ENCODE data around the gene WWOX. TPM values are rescaled to one million over a fixed set of nuclear protein-coding genes. Genes with fewer than 3 reads are reported as not detected.

WWOX gene
- total RNA-seq, 1 donor from 2014 or later: 16.7 TPM

- H3K4me3 ChIP-seq (ENCODE audit: low read length in 3 of 3): no peak overlapping the region
- H3K27me3 ChIP-seq (ENCODE audit: control insufficient read depth in 3 of 3, insufficient read depth in 3 of 3, low read length in 3 of 3): no peaks in the 10 kb centered on the region
- no peaks in the 10 kb centered on the region for H3K36me3 ChIP-seq (ENCODE audit: control insufficient read depth in 3 of 3, insufficient read depth in 3 of 3, low read length in 3 of 3)
- no peak overlapping the region for H3K9ac ChIP-seq (ENCODE audit: low read depth in 1 of 3, low read length in 3 of 3)
- no peaks in the 10 kb centered on the region for H3K9me3 ChIP-seq (ENCODE audit: control insufficient read depth in 3 of 3, low read length in 3 of 3)
- peaks cover 0 to 2% (median 0%) of the 10 kb centered on the region in 3 donors for H3K4me1 ChIP-seq (ENCODE audit: control insufficient read depth in 3 of 3, insufficient read depth in 3 of 3, low read length in 3 of 3)
- H3K27ac ChIP-seq (ENCODE audit: low read depth, low read length): no peak overlapping the region
These were observed 151.7 kb downstream of the WWOX start for GRCh38 chr16:78251115-78251514.

- Histone ChIP-seq H3K27ac (ENCODE audit: low read depth, low read length) (no peak overlapping the region), H3K36me3 (ENCODE audit: control insufficient read depth in 3 of 3, insufficient read depth in 3 of 3, low read length in 3 of 3) (no peaks in the 10 kb centered on the region), H3K9ac (ENCODE audit: low read depth in 1 of 3, low read length in 3 of 3) (no peak overlapping the region), H3K4me3 (ENCODE audit: low read length in 3 of 3) (no peak overlapping the region), H3K4me1 (ENCODE audit: control insufficient read depth in 3 of 3, insufficient read depth in 3 of 3, low read length in 3 of 3) (peaks cover 0 to 2% (median 0%) of the 10 kb centered on the region in 3 donors), H3K9me3 (ENCODE audit: control insufficient read depth in 3 of 3, low read length in 3 of 3) (no peaks in the 10 kb centered on the region), H3K27me3 (ENCODE audit: control insufficient read depth in 3 of 3, insufficient read depth in 3 of 3, low read length in 3 of 3) (no peaks in the 10 kb centered on the region)
These were observed 153.3 kb downstream of the WWOX start for GRCh38 chr16:78252757-78253156.

GRCh38 chr16:78254841-78255240, 155.4 kb downstream of the WWOX start:
- Histone ChIP-seq H3K27me3 (ENCODE audit: control insufficient read depth in 3 of 3, insufficient read depth in 3 of 3, low read length in 3 of 3) (no peaks in the 10 kb centered on the region), H3K4me1 (ENCODE audit: control insufficient read depth in 3 of 3, insufficient read depth in 3 of 3, low read length in 3 of 3) (peaks cover 0 to 2% (median 0%) of the 10 kb centered on the region in 3 donors), H3K36me3 (ENCODE audit: control insufficient read depth in 3 of 3, insufficient read depth in 3 of 3, low read length in 3 of 3) (no peaks in the 10 kb centered on the region), H3K27ac (ENCODE audit: low read depth, low read length) (no peak overlapping the region), H3K9me3 (ENCODE audit: control insufficient read depth in 3 of 3, low read length in 3 of 3) (no peaks in the 10 kb centered on the region), H3K4me3 (ENCODE audit: low read length in 3 of 3) (no peak overlapping the region), H3K9ac (ENCODE audit: low read depth in 1 of 3, low read length in 3 of 3) (no peak overlapping the region)

GRCh38 chr16:78256686-78257375, 157.4 kb downstream of the WWOX start:
- Histone ChIP-seq H3K4me1 (ENCODE audit: control insufficient read depth in 3 of 3, insufficient read depth in 3 of 3, low read length in 3 of 3) (no peaks in the 10 kb centered on the region), H3K9me3 (ENCODE audit: control insufficient read depth in 3 of 3, low read length in 3 of 3) (no peaks in the 10 kb centered on the region), H3K27ac (ENCODE audit: low read depth, low read length) (no peak overlapping the region), H3K9ac (ENCODE audit: low read depth in 1 of 3, low read length in 3 of 3) (no peak overlapping the region), H3K4me3 (ENCODE audit: low read length in 3 of 3) (no peak overlapping the region), H3K36me3 (ENCODE audit: control insufficient read depth in 3 of 3, insufficient read depth in 3 of 3, low read length in 3 of 3) (no peaks in the 10 kb centered on the region), H3K27me3 (ENCODE audit: control insufficient read depth in 3 of 3, insufficient read depth in 3 of 3, low read length in 3 of 3) (no peaks in the 10 kb centered on the region)

GRCh38 chr16:78257376-78257728, 157.9 kb downstream of the WWOX start:
- no peak overlapping the region for H3K9ac ChIP-seq (ENCODE audit: low read depth in 1 of 3, low read length in 3 of 3)
- no peaks in the 10 kb centered on the region for H3K9me3 ChIP-seq (ENCODE audit: control insufficient read depth in 3 of 3, low read length in 3 of 3)
- H3K4me3 ChIP-seq (ENCODE audit: low read length in 3 of 3): no peak overlapping the region
- no peak overlapping the region for H3K27ac ChIP-seq (ENCODE audit: low read depth, low read length)
- H3K4me1 ChIP-seq (ENCODE audit: control insufficient read depth in 3 of 3, insufficient read depth in 3 of 3, low read length in 3 of 3): no peaks in the 10 kb centered on the region
- no peaks in the 10 kb centered on the region for H3K27me3 ChIP-seq (ENCODE audit: control insufficient read depth in 3 of 3, insufficient read depth in 3 of 3, low read length in 3 of 3)
- no peaks in the 10 kb centered on the region for H3K36me3 ChIP-seq (ENCODE audit: control insufficient read depth in 3 of 3, insufficient read depth in 3 of 3, low read length in 3 of 3)

GRCh38 chr16:78258375-78259065, 159.1 kb downstream of the WWOX start:
- H3K27ac ChIP-seq (ENCODE audit: low read depth, low read length): no peak overlapping the region
- H3K4me1 ChIP-seq (ENCODE audit: control insufficient read depth in 3 of 3, insufficient read depth in 3 of 3, low read length in 3 of 3): no peaks in the 10 kb centered on the region
- H3K4me3 ChIP-seq (ENCODE audit: low read length in 3 of 3): no peak overlapping the region
- no peaks in the 10 kb centered on the region for H3K9me3 ChIP-seq (ENCODE audit: control insufficient read depth in 3 of 3, low read length in 3 of 3)
- H3K36me3 ChIP-seq (ENCODE audit: control insufficient read depth in 3 of 3, insufficient read depth in 3 of 3, low read length in 3 of 3): no peaks in the 10 kb centered on the region
- no peak overlapping the region for H3K9ac ChIP-seq (ENCODE audit: low read depth in 1 of 3, low read length in 3 of 3)
- no peaks in the 10 kb centered on the region for H3K27me3 ChIP-seq (ENCODE audit: control insufficient read depth in 3 of 3, insufficient read depth in 3 of 3, low read length in 3 of 3)

- no peaks in the 10 kb centered on the region for H3K9me3 ChIP-seq (ENCODE audit: control insufficient read depth in 3 of 3, low read length in 3 of 3)
- H3K9ac ChIP-seq (ENCODE audit: low read depth in 1 of 3, low read length in 3 of 3): no peak overlapping the region
- H3K4me1 ChIP-seq (ENCODE audit: control insufficient read depth in 3 of 3, insufficient read depth in 3 of 3, low read length in 3 of 3): no peaks in the 10 kb centered on the region
- no peak overlapping the region for H3K4me3 ChIP-seq (ENCODE audit: low read length in 3 of 3)
- H3K36me3 ChIP-seq (ENCODE audit: control insufficient read depth in 3 of 3, insufficient read depth in 3 of 3, low read length in 3 of 3): no peaks in the 10 kb centered on the region
- no peaks in the 10 kb centered on the region for H3K27me3 ChIP-seq (ENCODE audit: control insufficient read depth in 3 of 3, insufficient read depth in 3 of 3, low read length in 3 of 3)
- H3K27ac ChIP-seq (ENCODE audit: low read depth, low read length): no peak overlapping the region
These were observed 160.4 kb downstream of the WWOX start for GRCh38 chr16:78259873-78260272.

GRCh38 chr16:78264642-78265041, 165.2 kb downstream of the WWOX start:
- Histone ChIP-seq H3K27ac (ENCODE audit: low read depth, low read length) (no peak overlapping the region), H3K27me3 (ENCODE audit: control insufficient read depth in 3 of 3, insufficient read depth in 3 of 3, low read length in 3 of 3) (no peaks in the 10 kb centered on the region), H3K36me3 (ENCODE audit: control insufficient read depth in 3 of 3, insufficient read depth in 3 of 3, low read length in 3 of 3) (no peaks in the 10 kb centered on the region), H3K4me1 (ENCODE audit: control insufficient read depth in 3 of 3, insufficient read depth in 3 of 3, low read length in 3 of 3) (peaks cover 0 to 5% (median 3%) of the 10 kb centered on the region in 3 donors), H3K4me3 (ENCODE audit: low read length in 3 of 3) (no peak overlapping the region), H3K9me3 (ENCODE audit: control insufficient read depth in 3 of 3, low read length in 3 of 3) (no peaks in the 10 kb centered on the region), H3K9ac (ENCODE audit: low read depth in 1 of 3, low read length in 3 of 3) (no peak overlapping the region)

- Histone ChIP-seq H3K9me3 (ENCODE audit: control insufficient read depth in 3 of 3, low read length in 3 of 3) (no peaks in the 10 kb centered on the region), H3K4me3 (ENCODE audit: low read length in 3 of 3) (no peak overlapping the region), H3K27me3 (ENCODE audit: control insufficient read depth in 3 of 3, insufficient read depth in 3 of 3, low read length in 3 of 3) (no peaks in the 10 kb centered on the region), H3K27ac (ENCODE audit: low read depth, low read length) (no peak overlapping the region), H3K4me1 (ENCODE audit: control insufficient read depth in 3 of 3, insufficient read depth in 3 of 3, low read length in 3 of 3) (peaks cover 0 to 5% (median 3%) of the 10 kb centered on the region in 3 donors), H3K9ac (ENCODE audit: low read depth in 1 of 3, low read length in 3 of 3) (no peak overlapping the region), H3K36me3 (ENCODE audit: control insufficient read depth in 3 of 3, insufficient read depth in 3 of 3, low read length in 3 of 3) (no peaks in the 10 kb centered on the region)
These were observed 169.8 kb downstream of the WWOX start for GRCh38 chr16:78269256-78269655.

GRCh38 chr16:78271981-78272380, 172.5 kb downstream of the WWOX start:
- no peaks in the 10 kb centered on the region for H3K9me3 ChIP-seq (ENCODE audit: control insufficient read depth in 3 of 3, low read length in 3 of 3)
- no peaks in the 10 kb centered on the region for H3K36me3 ChIP-seq (ENCODE audit: control insufficient read depth in 3 of 3, insufficient read depth in 3 of 3, low read length in 3 of 3)
- H3K4me3 ChIP-seq (ENCODE audit: low read length in 3 of 3): no peak overlapping the region
- H3K4me1 ChIP-seq (ENCODE audit: control insufficient read depth in 3 of 3, insufficient read depth in 3 of 3, low read length in 3 of 3): peaks cover 0 to 5% (median 3%) of the 10 kb centered on the region in 3 donors
- H3K9ac ChIP-seq (ENCODE audit: low read depth in 1 of 3, low read length in 3 of 3): no peak overlapping the region
- H3K27me3 ChIP-seq (ENCODE audit: control insufficient read depth in 3 of 3, insufficient read depth in 3 of 3, low read length in 3 of 3): no peaks in the 10 kb centered on the region
- H3K27ac ChIP-seq (ENCODE audit: low read depth, low read length): no peak overlapping the region
